Stimulated activated memory B cell treated with anti-CD40 and anti-IgM and Interleukin-4, amounts not matched to agents 10 μg/mL and 1 μg/mL and 100 μg/mL, for 72 hours (primary cell): ENCODE results near the gene P3H1.
A peak's percentile ranks its signal among the peaks of the same experiment; 100 is the strongest.
"Not testable (repeated sequence)": the region's sequence is repeated elsewhere in the genome, so short reads cannot be mapped to it uniquely, and the experiment has no call there.

Experiments
- ATAC-seq: fragments of 150-1000 bp; cut with Tn5 transposase; 2 replicates; pipeline ENCODE4 v1.10.0; 2021
- H3K27ac Mint-ChIP-seq: one replicate; pipeline ENCODE4 v1.8.0; 2022; ENCODE audit warnings: mild to moderate bottlenecking, mixed read lengths
- H3K27me3 Mint-ChIP-seq: one replicate; pipeline ENCODE4 v1.8.0; 2022; ENCODE audit warnings: mixed read lengths
- H3K36me3 Mint-ChIP-seq: one replicate; pipeline ENCODE4 v1.8.0; 2022; ENCODE audit warnings: mixed read lengths
- H3K4me1 Mint-ChIP-seq: one replicate; pipeline ENCODE4 v1.8.0; 2022; ENCODE audit warnings: mixed read lengths
- H3K4me3 Mint-ChIP-seq: one replicate; pipeline ENCODE4 v1.8.0; 2022; ENCODE audit warnings: mild to moderate bottlenecking, moderate library complexity, mixed read lengths
- H3K9me3 Mint-ChIP-seq: one replicate; pipeline ENCODE4 v1.8.0; 2022; ENCODE audit warnings: mixed read lengths

Gene P3H1

GRCh38 chr1:42758641-42759040, 8.2 kb downstream of the P3H1 start:
- Mint-ChIP-seq H3K4me1 (peaks cover 22% of the 10 kb centered on the region), H3K9me3 (no peaks in the 10 kb centered on the region), H3K4me3 (no peak overlapping the region), H3K27me3 (no peaks in the 10 kb centered on the region), H3K27ac (no peak overlapping the region), H3K36me3 (peaks cover 41% of the 10 kb centered on the region)
- no peak for ATAC-seq

- Mint-ChIP-seq H3K4me3 (no peak overlapping the region), H3K27me3 (no peaks in the 10 kb centered on the region), H3K27ac (no peak overlapping the region), H3K9me3 (no peaks in the 10 kb centered on the region), H3K36me3 (peaks cover 47% of the 10 kb centered on the region), H3K4me1 (peaks cover 22% of the 10 kb centered on the region)
- no peak for ATAC-seq
Measured at GRCh38 chr1:42757892-42758275, 8.9 kb downstream of the P3H1 start.

- no peak overlapping the region for H3K4me3 Mint-ChIP-seq
- peaks cover 54% of the 10 kb centered on the region for H3K36me3 Mint-ChIP-seq
- no peaks in the 10 kb centered on the region for H3K27me3 Mint-ChIP-seq
- no peak overlapping the region for H3K27ac Mint-ChIP-seq
- H3K9me3 Mint-ChIP-seq, result no peaks in the 10 kb centered on the region
- peaks cover 17% of the 10 kb centered on the region for H3K4me1 Mint-ChIP-seq
- ATAC-seq, result peak; percentile 59
Measured at GRCh38 chr1:42756956-42757891, 9.6 kb downstream of the P3H1 start.

- peaks cover 85% of the 10 kb centered on the region for H3K36me3 Mint-ChIP-seq
- peaks cover 5% of the 10 kb centered on the region for H3K9me3 Mint-ChIP-seq
- no peak for ATAC-seq
- no peak overlapping the region for H3K4me3 Mint-ChIP-seq
- H3K27ac Mint-ChIP-seq, result no peak overlapping the region
- H3K4me1 Mint-ChIP-seq, result peaks cover 10% of the 10 kb centered on the region
- H3K27me3 Mint-ChIP-seq, result no peaks in the 10 kb centered on the region
Measured at GRCh38 chr1:42753070-42753469, 13.8 kb downstream of the P3H1 start.

GRCh38 chr1:42752284-42752683, 14.5 kb downstream of the P3H1 start:
- ATAC-seq, result no peak
- Mint-ChIP-seq H3K27ac (no peak overlapping the region), H3K4me1 (peaks cover 5% of the 10 kb centered on the region), H3K9me3 (peaks cover 5% of the 10 kb centered on the region), H3K27me3 (no peaks in the 10 kb centered on the region), H3K4me3 (no peak overlapping the region), H3K36me3 (peaks cover 83% of the 10 kb centered on the region)

- H3K36me3 Mint-ChIP-seq, result peaks cover 76% of the 10 kb centered on the region
- H3K4me3 Mint-ChIP-seq, H3K27ac Mint-ChIP-seq, ATAC-seq, H3K4me1 Mint-ChIP-seq, H3K9me3 Mint-ChIP-seq, H3K27me3 Mint-ChIP-seq: not testable (repeated sequence)
Measured at GRCh38 chr1:42751511-42752070, 15.2 kb downstream of the P3H1 start.

GRCh38 chr1:42750041-42750440, 16.8 kb downstream of the P3H1 start:
- Mint-ChIP-seq H3K4me1 (no peaks in the 10 kb centered on the region), H3K4me3 (no peak overlapping the region), H3K36me3 (peaks cover 61% of the 10 kb centered on the region), H3K9me3 (peaks cover 5% of the 10 kb centered on the region), H3K27ac (no peak overlapping the region), H3K27me3 (no peaks in the 10 kb centered on the region)
- ATAC-seq, result no peak

GRCh38 chr1:42748461-42749410, 18.1 kb downstream of the P3H1 start:
- Mint-ChIP-seq H3K27me3 (no peaks in the 10 kb centered on the region), H3K9me3 (peaks cover 5% of the 10 kb centered on the region), H3K4me1 (no peaks in the 10 kb centered on the region), H3K27ac (no peak overlapping the region), H3K4me3 (no peak overlapping the region), H3K36me3 (peaks cover 49% of the 10 kb centered on the region)
- ATAC-seq, result no peak

- Mint-ChIP-seq H3K9me3 (peaks cover 5% of the 10 kb centered on the region), H3K4me1 (no peaks in the 10 kb centered on the region), H3K36me3 (peaks cover 42% of the 10 kb centered on the region), H3K27me3 (no peaks in the 10 kb centered on the region), H3K27ac (no peak overlapping the region), H3K4me3 (no peak overlapping the region)
- no peak for ATAC-seq
Measured at GRCh38 chr1:42748021-42748420, 18.8 kb downstream of the P3H1 start.

GRCh38 chr1:42747125-42747524, 19.7 kb downstream of the P3H1 start:
- Mint-ChIP-seq H3K27ac (no peak overlapping the region), H3K9me3 (peaks cover 5% of the 10 kb centered on the region), H3K27me3 (no peaks in the 10 kb centered on the region), H3K4me3 (no peak overlapping the region), H3K36me3 (peaks cover 35% of the 10 kb centered on the region), H3K4me1 (no peaks in the 10 kb centered on the region)
- peak; percentile 52 for ATAC-seq

GRCh38 chr1:42746436-42747105, 20.3 kb downstream of the P3H1 start:
- no peak overlapping the region for H3K27ac Mint-ChIP-seq
- no peaks in the 10 kb centered on the region for H3K27me3 Mint-ChIP-seq
- H3K9me3 Mint-ChIP-seq, result peaks cover under 1% of the 10 kb centered on the region
- H3K4me1 Mint-ChIP-seq, result no peaks in the 10 kb centered on the region
- peaks cover 29% of the 10 kb centered on the region for H3K36me3 Mint-ChIP-seq
- no peak for ATAC-seq
- H3K4me3 Mint-ChIP-seq, result no peak overlapping the region

GRCh38 chr1:42745851-42746250, 21.0 kb downstream of the P3H1 start:
- no peak overlapping the region for H3K27ac Mint-ChIP-seq
- ATAC-seq, result no peak
- H3K4me3 Mint-ChIP-seq, result no peak overlapping the region
- no peaks in the 10 kb centered on the region for H3K9me3 Mint-ChIP-seq
- H3K4me1 Mint-ChIP-seq, result no peaks in the 10 kb centered on the region
- no peaks in the 10 kb centered on the region for H3K27me3 Mint-ChIP-seq
- H3K36me3 Mint-ChIP-seq, result peaks cover 26% of the 10 kb centered on the region

- no peaks in the 10 kb centered on the region for H3K27me3 Mint-ChIP-seq
- H3K36me3 Mint-ChIP-seq, result peaks cover 14% of the 10 kb centered on the region
- H3K27ac Mint-ChIP-seq, result no peak overlapping the region
- no peak overlapping the region for H3K4me3 Mint-ChIP-seq
- no peaks in the 10 kb centered on the region for H3K9me3 Mint-ChIP-seq
- no peak for ATAC-seq
- no peaks in the 10 kb centered on the region for H3K4me1 Mint-ChIP-seq
Measured at GRCh38 chr1:42744148-42744413, 22.7 kb downstream of the P3H1 start.

GRCh38 chr1:42743317-42744147, 23.3 kb downstream of the P3H1 start:
- no peaks in the 10 kb centered on the region for H3K9me3 Mint-ChIP-seq
- no peak for ATAC-seq

More at GRCh38 chr1:42743317-42744147, 23.3 kb downstream of the P3H1 start:
- no peaks in the 10 kb centered on the region for H3K27me3 Mint-ChIP-seq
- H3K36me3 Mint-ChIP-seq, result peaks cover 8% of the 10 kb centered on the region
- H3K4me3 Mint-ChIP-seq, result no peak overlapping the region
- H3K27ac Mint-ChIP-seq, result no peak overlapping the region
- no peaks in the 10 kb centered on the region for H3K4me1 Mint-ChIP-seq
